Panc1 (cell line): ENCODE measurements around the gene SGMS1.

Experiments used
- CTCF ChIP-seq: fragments of 450-650 bp; IDR thresholded peaks from 2 replicates; pipeline ENCODE4 v1.5.1; 2017; ENCODE audit warnings: mild to moderate bottlenecking
- POLR2AphosphoS5 ChIP-seq: IDR thresholded peaks from 2 replicates; pipeline ENCODE4 v1.6.1; 2012; ENCODE audit warnings: mild to moderate bottlenecking, low read depth, low read length, moderate library complexity
- SIN3A ChIP-seq: IDR thresholded peaks from 2 replicates; pipeline ENCODE4 v1.6.1; 2012; ENCODE audit warnings: low read depth, mild to moderate bottlenecking, low read length, moderate library complexity, borderline replicate concordance; ENCODE audit not compliant: insufficient read depth

- TF ChIP-seq SIN3A (no peak), CTCF (no peak), POLR2AphosphoS5 (no peak)
Observed at GRCh38 chr10:50576245-50576815, 47.4 kb downstream of the SGMS1 start.
